RWPE2 (cell line): ENCODE data around the gene FAM81B.
"Not testable (repeated sequence)": the region's sequence is repeated elsewhere in the genome, so short reads cannot be mapped to it uniquely, and the experiment has no call there.

ENCODE experiments used
- ATAC-seq: fragments of 200-7000 bp; cut with Tn5 transposase; 3 replicates; pipeline ENCODE4 v1.9.1; 2021; ENCODE audit warnings: low read depth
- DNase-seq: peaks from one replicate; pipeline ENCODE4 v3.0.0-alpha.2; 2020; ENCODE audit warnings: low spot score
- H3K27ac ChIP-seq: fragments of 450-650 bp; 2 replicates; pipeline ENCODE4 v1.5.1; 2017; ENCODE audit warnings: mild to moderate bottlenecking; ENCODE audit not compliant: poor library complexity, severe bottlenecking
- H3K27me3 ChIP-seq: fragments of 250-450 bp; sonication (Bioruptor Pico); 2 replicates; pipeline ENCODE4 v1.5.1; 2021; ENCODE audit warnings: mild to moderate bottlenecking, moderate library complexity; ENCODE audit not compliant: insufficient read depth, poor library complexity, severe bottlenecking
- H3K36me3 ChIP-seq: fragments of 250-450 bp; sonication (Bioruptor Pico); 2 replicates; pipeline ENCODE4 v1.5.1; 2020; ENCODE audit warnings: low read depth, mild to moderate bottlenecking, moderate library complexity
- H3K4me1 ChIP-seq: fragments of 250-450 bp; sonication (Bioruptor Pico); 2 replicates; pipeline ENCODE4 v1.5.1; 2021; ENCODE audit warnings: mild to moderate bottlenecking, moderate library complexity; ENCODE audit not compliant: insufficient read depth, poor library complexity, severe bottlenecking
- H3K4me3 ChIP-seq: fragments of 250-450 bp; sonication (Bioruptor Pico); 2 replicates; pipeline ENCODE4 v1.5.1; 2021; ENCODE audit warnings: mild to moderate bottlenecking, moderate library complexity; ENCODE audit not compliant: severe bottlenecking
- H3K9me3 ChIP-seq: fragments of 250-450 bp; sonication (Bioruptor Pico); 2 replicates; pipeline ENCODE4 v1.5.1; 2021; ENCODE audit warnings: mild to moderate bottlenecking, moderate library complexity; ENCODE audit not compliant: severe bottlenecking
- TF ChIP-seq, protein P1 (sequence below): fragments of 450-650 bp; IDR thresholded peaks from one replicate; pipeline ENCODE4 v1.5.1; 2017; ENCODE audit warnings: mild to moderate bottlenecking, moderate library complexity; ENCODE audit not compliant: poor library complexity, severe bottlenecking

FAM81B gene

GRCh38 chr5:95384485-95385213 lies 6.5 kb upstream of the FAM81B start:
- peaks cover 2% of the 10 kb centered on the region for H3K9me3 ChIP-seq
- H3K36me3 ChIP-seq, result no peaks in the 10 kb centered on the region
- no peaks in the 10 kb centered on the region for H3K4me1 ChIP-seq
- DNase-seq (no peak), ATAC-seq (peak; percentile 50; the same call in 1 of the 3 replicates)
- H3K27me3 ChIP-seq, result no peaks in the 10 kb centered on the region
- TF ChIP-seq, protein P1, sequence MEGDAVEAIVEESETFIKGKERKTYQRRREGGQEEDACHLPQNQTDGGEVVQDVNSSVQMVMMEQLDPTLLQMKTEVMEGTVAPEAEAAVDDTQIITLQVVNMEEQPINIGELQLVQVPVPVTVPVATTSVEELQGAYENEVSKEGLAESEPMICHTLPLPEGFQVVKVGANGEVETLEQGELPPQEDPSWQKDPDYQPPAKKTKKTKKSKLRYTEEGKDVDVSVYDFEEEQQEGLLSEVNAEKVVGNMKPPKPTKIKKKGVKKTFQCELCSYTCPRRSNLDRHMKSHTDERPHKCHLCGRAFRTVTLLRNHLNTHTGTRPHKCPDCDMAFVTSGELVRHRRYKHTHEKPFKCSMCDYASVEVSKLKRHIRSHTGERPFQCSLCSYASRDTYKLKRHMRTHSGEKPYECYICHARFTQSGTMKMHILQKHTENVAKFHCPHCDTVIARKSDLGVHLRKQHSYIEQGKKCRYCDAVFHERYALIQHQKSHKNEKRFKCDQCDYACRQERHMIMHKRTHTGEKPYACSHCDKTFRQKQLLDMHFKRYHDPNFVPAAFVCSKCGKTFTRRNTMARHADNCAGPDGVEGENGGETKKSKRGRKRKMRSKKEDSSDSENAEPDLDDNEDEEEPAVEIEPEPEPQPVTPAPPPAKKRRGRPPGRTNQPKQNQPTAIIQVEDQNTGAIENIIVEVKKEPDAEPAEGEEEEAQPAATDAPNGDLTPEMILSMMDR, result no peak
- H3K4me3 ChIP-seq, result no peak overlapping the region
- H3K27ac ChIP-seq, result no peak overlapping the region

DNA sequence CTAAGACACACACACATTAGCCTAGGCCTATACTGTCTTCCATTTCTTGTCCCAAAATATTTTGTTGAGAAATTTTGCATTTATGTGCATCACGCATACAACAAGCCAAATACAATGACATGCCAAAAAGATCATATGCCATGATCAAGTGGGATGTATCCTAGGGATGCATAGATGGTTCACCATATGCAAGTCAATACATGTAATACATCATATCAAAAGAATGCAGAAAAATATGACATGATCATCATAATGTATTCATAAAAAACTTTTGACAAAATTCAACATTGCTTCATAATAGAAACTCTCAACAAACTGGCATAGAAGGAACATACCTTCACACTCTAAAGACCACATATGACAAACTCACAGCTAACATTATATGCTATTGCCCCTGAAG lies 5.8 kb upstream of the FAM81B start:
- no peaks in the 10 kb centered on the region for H3K36me3 ChIP-seq
- no peaks in the 10 kb centered on the region for H3K27me3 ChIP-seq
- H3K9me3 ChIP-seq, result peaks cover 2% of the 10 kb centered on the region
- DNase-seq (no peak), ATAC-seq (peak; percentile 29; the same call in 1 of the 3 replicates)
- no peaks in the 10 kb centered on the region for H3K4me1 ChIP-seq
- no peak overlapping the region for H3K4me3 ChIP-seq
- TF ChIP-seq, protein P1, result no peak
- H3K27ac ChIP-seq, result no peak overlapping the region

DNA sequence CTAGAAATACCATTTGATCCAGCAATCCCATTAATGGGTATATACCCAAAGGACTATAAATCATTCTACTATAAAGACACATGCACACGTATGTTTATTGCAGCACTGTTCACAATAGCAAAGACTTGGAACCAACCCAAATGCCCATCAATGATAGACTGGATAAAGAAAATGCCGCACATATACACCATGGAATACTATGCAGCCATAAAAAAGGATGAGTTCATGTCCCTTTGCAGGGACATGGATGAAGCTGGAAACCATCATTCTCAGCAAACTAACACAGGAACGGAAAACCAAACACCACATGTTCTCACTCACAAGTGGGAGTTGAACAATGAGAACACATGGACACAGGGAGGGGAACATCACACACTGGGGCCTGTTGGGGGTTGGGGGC lies 799 bp downstream of the FAM81B start:
- ATAC-seq, DNase-seq, H3K27ac ChIP-seq, H3K9me3 ChIP-seq, H3K4me1 ChIP-seq, H3K36me3 ChIP-seq, H3K4me3 ChIP-seq: not testable (repeated sequence)
- H3K27me3 ChIP-seq, result peaks cover 15% of the 10 kb centered on the region

DNA sequence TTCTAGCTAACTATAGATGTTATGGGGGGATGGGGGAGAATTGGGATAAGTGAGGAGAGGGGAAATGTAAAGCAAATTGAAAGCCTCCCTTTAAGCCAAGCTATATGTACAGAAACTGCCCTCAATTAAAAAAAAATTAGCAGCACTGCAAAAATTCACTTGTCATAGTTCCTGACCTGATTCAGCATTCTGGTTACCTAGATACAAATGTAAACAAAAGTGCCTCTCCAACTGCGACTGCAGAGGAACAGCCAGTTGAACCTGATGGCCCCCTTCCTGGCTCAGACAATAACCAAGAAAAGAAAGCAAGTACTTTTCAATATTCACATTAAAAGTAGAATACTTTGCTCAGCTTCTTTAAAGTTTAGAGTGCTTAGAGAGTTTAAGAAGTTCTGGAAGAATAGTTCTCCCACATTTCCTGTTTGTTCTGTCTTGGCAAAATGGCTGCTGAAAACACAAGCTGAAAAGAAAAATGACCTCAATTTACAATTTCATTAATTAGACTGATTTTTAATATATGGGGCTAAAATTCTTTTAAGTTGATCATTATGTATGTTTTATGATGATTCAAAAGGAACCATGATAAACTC lies 1.5 kb downstream of the FAM81B start:
- Histone ChIP-seq H3K4me1 (no peaks in the 10 kb centered on the region), H3K9me3 (no peaks in the 10 kb centered on the region), H3K27ac (no peak overlapping the region), H3K27me3 (peaks cover 17% of the 10 kb centered on the region), H3K4me3 (no peak overlapping the region), H3K36me3 (no peaks in the 10 kb centered on the region)
- ATAC-seq (0 out of 3 replicates have a peak, but pooled peaks have one; percentile 31), DNase-seq (no peak)
- TF ChIP-seq, protein P1, result no peak

GRCh38 chr5:95393279-95393678 lies 2.1 kb downstream of the FAM81B start:
- Histone ChIP-seq H3K36me3 (no peaks in the 10 kb centered on the region), H3K4me1 (no peaks in the 10 kb centered on the region), H3K4me3 (no peak overlapping the region), H3K27ac (no peak overlapping the region), H3K27me3 (peaks cover 17% of the 10 kb centered on the region), H3K9me3 (no peaks in the 10 kb centered on the region)
- ATAC-seq (no peak), DNase-seq (no peak)
- TF ChIP-seq, protein P1, result no peak
